A549 treated with dexamethasone at 1 μM for 4 hours (cell line): ENCODE data around the gene LRRFIP1. TPM values are rescaled to one million over a fixed set of nuclear protein-coding genes. Genes with fewer than 3 reads are reported as not detected.

Experiments
- total RNA-seq: library from RNA; stranded (reverse); fragments of 200-300 nt; extraction: Qiagen RNA extraction; gene quantifications from 5 replicates; pipeline ENCODE4 v1.2.3, GENCODE V29; 2022

Gene LRRFIP1
- total RNA-seq, result 74.0 to 105 TPM (median 93.0 TPM) in 5 replicates

DNA sequence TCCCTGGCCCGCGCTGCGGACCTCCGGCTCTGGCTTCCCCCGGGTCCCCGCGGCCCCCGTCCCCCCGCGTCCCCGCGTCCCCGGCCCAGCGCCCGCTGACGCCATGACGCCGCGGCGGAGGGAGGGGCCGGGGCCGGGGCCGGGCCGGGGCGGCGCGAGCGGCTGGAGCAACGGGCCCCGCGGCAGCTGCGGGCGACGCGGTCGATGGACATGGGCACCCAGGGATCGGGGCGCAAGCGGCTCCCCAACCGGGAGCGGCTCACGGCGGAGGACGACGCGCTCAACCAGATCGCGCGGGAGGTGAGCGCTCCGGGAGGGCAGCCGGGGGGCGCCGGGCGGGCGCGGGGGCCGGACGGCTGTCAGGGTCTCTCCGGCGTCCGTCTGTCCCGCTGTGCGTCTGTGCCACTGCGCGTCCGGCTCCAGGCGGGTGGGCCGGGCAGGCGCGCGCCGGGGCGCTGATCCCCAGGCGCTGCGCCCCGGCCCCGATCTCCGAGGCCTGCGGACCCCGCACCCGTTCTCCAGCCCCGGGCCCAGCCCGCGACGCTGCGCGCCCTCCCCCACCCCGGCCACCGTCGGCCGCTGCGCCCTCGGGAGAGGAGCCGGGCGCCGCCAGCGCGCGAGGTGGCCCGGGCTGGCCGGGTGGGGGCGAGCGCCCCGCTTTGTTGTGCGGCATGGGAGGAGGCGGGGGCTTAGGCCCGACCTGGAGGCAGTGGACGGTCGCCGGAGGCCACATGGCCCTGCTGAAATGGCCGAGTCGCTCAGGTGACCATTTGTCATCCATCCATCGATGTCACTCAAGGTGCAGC is at the start of gene LRRFIP1:
TSS of gene LRRFIP1 (plus strand) at position 147 of the 806 bp plus-strand sequence. CDS start at position 205, 58 bp downstream.

GRCh38 chr2:237590272-237591140 is 36.9 kb upstream of the LRRFIP1 start, which contains the start of gene RAB17:
TSS of gene RAB17 (minus strand) at chr2:237590734. CDS start at chr2:237586154, 4,580 bp downstream.

GRCh38 chr2:237798236-237799059 is 171.1 kb downstream of the LRRFIP1 start, which contains the start of gene RBM44:
TSS of gene RBM44 (plus strand) at chr2:237798779. CDS start at chr2:237813610, 14,831 bp downstream.

Other genes with a start within 250 kb of the LRRFIP1 start
- 0.18 to 0.41 TPM (median 0.33 TPM) in 5 replicates for gene COL6A3, start 213.4 kb upstream of the LRRFIP1 start, total RNA-seq
- gene MLPH, start 140.3 kb upstream of the LRRFIP1 start, total RNA-seq, result 225 to 326 TPM (median 300 TPM) in 5 replicates
- gene PRLH, start 61.0 kb upstream of the LRRFIP1 start, total RNA-seq, result not detected in 5 replicates
- gene RAB17, start 36.9 kb upstream of the LRRFIP1 start, total RNA-seq, result 0.19 to 0.54 TPM (median 0.32 TPM) in 5 replicates
- 0.09 to 0.24 TPM (median 0.19 TPM) in 5 replicates for gene RBM44, start 171.2 kb downstream of the LRRFIP1 start, total RNA-seq
- gene RAMP1, start 232.0 kb downstream of the LRRFIP1 start, total RNA-seq, result 0.14 TPM in 1 of 5 replicates, not detected in the others